ENCODE data around the gene GRIN3B.

The GRIN3B gene

GRCh38 chr19:991174-991931 lies 8.9 kb upstream of the GRIN3B start:
- DNase-seq: no peak

GRCh38 chr19:991932-992669 lies 8.1 kb upstream of the GRIN3B start:
- DNase-seq: no peak

GRCh38 chr19:992670-993055 lies 7.6 kb upstream of the GRIN3B start:
- no peak for DNase-seq

GRCh38 chr19:993361-993830 lies 6.8 kb upstream of the GRIN3B start:
- no peak for DNase-seq

GRCh38 chr19:993831-994393 lies 6.3 kb upstream of the GRIN3B start:
- no peak for DNase-seq

GRCh38 chr19:994516-994915 lies 5.7 kb upstream of the GRIN3B start:
- DNase-seq: no peak

- DNase-seq: no peak
Measured at GRCh38 chr19:995051-995827, 5.0 kb upstream of the GRIN3B start.

- no peak for DNase-seq
Measured at GRCh38 chr19:996051-996838, 4.0 kb upstream of the GRIN3B start.

GRCh38 chr19:998064-998463 lies 2.2 kb upstream of the GRIN3B start:
- no peak for DNase-seq

- DNase-seq: no peak
Measured at GRCh38 chr19:999379-999719, 870 bp upstream of the GRIN3B start.

- no peak for DNase-seq
Measured at GRCh38 chr19:1000591-1001537, 645 bp downstream of the GRIN3B start.

- no peak for DNase-seq
Measured at GRCh38 chr19:1001538-1002166, 1.4 kb downstream of the GRIN3B start.

GRCh38 chr19:1002600-1002999 lies 2.4 kb downstream of the GRIN3B start:
- DNase-seq: no peak

- DNase-seq: no peak
Measured at GRCh38 chr19:1003283-1003682, 3.1 kb downstream of the GRIN3B start.

GRCh38 chr19:1004204-1004802 lies 4.1 kb downstream of the GRIN3B start:
- DNase-seq: no peak

GRCh38 chr19:1004803-1005664 lies 4.8 kb downstream of the GRIN3B start:
- no peak for DNase-seq

GRCh38 chr19:1006711-1007398 lies 6.6 kb downstream of the GRIN3B start:
- DNase-seq: no peak

GRCh38 chr19:1007399-1008251 lies 7.4 kb downstream of the GRIN3B start:
- no peak for DNase-seq
